ENCODE measurements around the gene FRS3. TPM values are rescaled to one million over a fixed set of nuclear protein-coding genes. Genes with fewer than 3 reads are reported as not detected.

The FRS3 gene
- total RNA-seq, 1 experiment from 2014 or later = 4.3 TPM

GRCh38 chr6:41783106-41783780 is 3.5 kb upstream of the FRS3 start:
- no peak overlapping the region for H3K4me3 ChIP-seq (ENCODE audit: low read depth, low read length)
- H3K27me3 ChIP-seq (replicated peaks; ENCODE audit: control insufficient read depth, insufficient read depth, low read length) = no peaks in the 10 kb centered on the region
- H3K4me1 Mint-ChIP-seq (ENCODE audit: low read depth, unreplicated experiment) = peaks cover 18% of the 10 kb centered on the region
- intact Hi-C loops (cut with micrococcal nuclease; ENCODE audit: unreplicated experiment) = no loop called here
- ChIA-PET POLR2A (no interaction called here), CTCF (interaction anchor here (0.6 kb wide), 1 partner anchor 24 kb away, joined by 3 read pairs; no protein-coding TSS in a partner anchor)
- no TSS peak for BruUV-seq (replicated peaks)
- TF ChIP-seq, protein P1, sequence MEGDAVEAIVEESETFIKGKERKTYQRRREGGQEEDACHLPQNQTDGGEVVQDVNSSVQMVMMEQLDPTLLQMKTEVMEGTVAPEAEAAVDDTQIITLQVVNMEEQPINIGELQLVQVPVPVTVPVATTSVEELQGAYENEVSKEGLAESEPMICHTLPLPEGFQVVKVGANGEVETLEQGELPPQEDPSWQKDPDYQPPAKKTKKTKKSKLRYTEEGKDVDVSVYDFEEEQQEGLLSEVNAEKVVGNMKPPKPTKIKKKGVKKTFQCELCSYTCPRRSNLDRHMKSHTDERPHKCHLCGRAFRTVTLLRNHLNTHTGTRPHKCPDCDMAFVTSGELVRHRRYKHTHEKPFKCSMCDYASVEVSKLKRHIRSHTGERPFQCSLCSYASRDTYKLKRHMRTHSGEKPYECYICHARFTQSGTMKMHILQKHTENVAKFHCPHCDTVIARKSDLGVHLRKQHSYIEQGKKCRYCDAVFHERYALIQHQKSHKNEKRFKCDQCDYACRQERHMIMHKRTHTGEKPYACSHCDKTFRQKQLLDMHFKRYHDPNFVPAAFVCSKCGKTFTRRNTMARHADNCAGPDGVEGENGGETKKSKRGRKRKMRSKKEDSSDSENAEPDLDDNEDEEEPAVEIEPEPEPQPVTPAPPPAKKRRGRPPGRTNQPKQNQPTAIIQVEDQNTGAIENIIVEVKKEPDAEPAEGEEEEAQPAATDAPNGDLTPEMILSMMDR (IDR thresholded peaks at IDR 0.05; ENCODE audit: insufficient read depth in 1 of 2, low read depth in 1 of 2, low read length in 1 of 2, severe bottlenecking in 1 of 2, unreplicated experiment in 1 of 2) = no peak
- no peaks in the 10 kb centered on the region for H3K36me3 ChIP-seq (ENCODE audit: control insufficient read depth, insufficient read depth, low read length)
- H3K4me3 Mint-ChIP-seq (ENCODE audit: unreplicated experiment) = no peak overlapping the region
- no peaks in the 10 kb centered on the region for H3K9me3 Mint-ChIP-seq (ENCODE audit: unreplicated experiment)
- peaks cover 7% of the 10 kb centered on the region; the same call in 1 of the 2 replicates for H3K4me1 ChIP-seq
- no peaks in the 10 kb centered on the region for H3K9me3 ChIP-seq
- DNase-seq = no peak
- H3K36me3 Mint-ChIP-seq (ENCODE audit: insufficient read depth, unreplicated experiment) = peaks cover 23% of the 10 kb centered on the region
- no peaks in the 10 kb centered on the region for H3K27me3 Mint-ChIP-seq (ENCODE audit: insufficient read depth, unreplicated experiment)
- H3K27ac Mint-ChIP-seq (ENCODE audit: unreplicated experiment) = no peak overlapping the region

DNA sequence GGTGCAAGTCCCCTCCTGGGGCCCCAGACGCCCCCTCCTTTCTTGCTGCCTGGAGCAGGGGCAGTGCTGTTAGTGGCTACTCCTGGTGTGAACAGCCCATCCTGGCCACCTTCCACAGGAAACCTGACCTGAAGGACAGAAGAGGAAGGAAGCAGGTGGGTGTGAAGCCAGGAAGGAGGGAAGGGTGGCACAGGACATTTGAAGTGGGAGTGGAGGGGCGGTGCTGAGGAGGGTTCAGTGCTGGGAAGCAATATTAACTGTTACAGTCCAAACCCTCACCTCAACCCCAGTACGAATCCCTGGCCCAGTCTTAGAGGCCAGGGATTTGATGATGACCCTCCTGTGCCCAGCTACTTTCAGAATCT is 1.6 kb upstream of the FRS3 start:
- H3K36me3 ChIP-seq (ENCODE audit: control insufficient read depth, insufficient read depth, low read length) = peaks cover 3% of the 10 kb centered on the region
- TF ChIP-seq, protein P1 (IDR thresholded peaks at IDR 0.05; ENCODE audit: insufficient read depth in 1 of 2, low read depth in 1 of 2, low read length in 1 of 2, severe bottlenecking in 1 of 2, unreplicated experiment in 1 of 2) = no peak
- intact Hi-C loops (cut with micrococcal nuclease; ENCODE audit: unreplicated experiment) = no loop called here
- Mint-ChIP-seq H3K27ac (ENCODE audit: unreplicated experiment) (peak overlapping the region; percentile 63), H3K27me3 (ENCODE audit: insufficient read depth, unreplicated experiment) (no peaks in the 10 kb centered on the region), H3K9me3 (ENCODE audit: unreplicated experiment) (no peaks in the 10 kb centered on the region), H3K4me3 (ENCODE audit: unreplicated experiment) (peak overlapping the region; percentile 88), H3K36me3 (ENCODE audit: insufficient read depth, unreplicated experiment) (peaks cover 6% of the 10 kb centered on the region), H3K4me1 (ENCODE audit: low read depth, unreplicated experiment) (peaks cover 18% of the 10 kb centered on the region)
- ChIA-PET POLR2A (no interaction called here), CTCF (interaction anchor here (0.7 to 1.0 kb wide), 3 partner anchors 47 to 367 kb away, joined by 3 to 6 read pairs (median 5); no protein-coding TSS in a partner anchor)
- no peak for DNase-seq
- no peaks in the 10 kb centered on the region for H3K9me3 ChIP-seq
- H3K4me1 ChIP-seq = peaks cover 7% of the 10 kb centered on the region; the same call in 1 of the 2 replicates
- BruUV-seq (replicated peaks) = TSS peak; percentile 54
- H3K27me3 ChIP-seq (replicated peaks; ENCODE audit: control insufficient read depth, insufficient read depth, low read length) = no peaks in the 10 kb centered on the region
- peak overlapping the region; percentile 82 for H3K4me3 ChIP-seq (ENCODE audit: low read depth, low read length)

DNA sequence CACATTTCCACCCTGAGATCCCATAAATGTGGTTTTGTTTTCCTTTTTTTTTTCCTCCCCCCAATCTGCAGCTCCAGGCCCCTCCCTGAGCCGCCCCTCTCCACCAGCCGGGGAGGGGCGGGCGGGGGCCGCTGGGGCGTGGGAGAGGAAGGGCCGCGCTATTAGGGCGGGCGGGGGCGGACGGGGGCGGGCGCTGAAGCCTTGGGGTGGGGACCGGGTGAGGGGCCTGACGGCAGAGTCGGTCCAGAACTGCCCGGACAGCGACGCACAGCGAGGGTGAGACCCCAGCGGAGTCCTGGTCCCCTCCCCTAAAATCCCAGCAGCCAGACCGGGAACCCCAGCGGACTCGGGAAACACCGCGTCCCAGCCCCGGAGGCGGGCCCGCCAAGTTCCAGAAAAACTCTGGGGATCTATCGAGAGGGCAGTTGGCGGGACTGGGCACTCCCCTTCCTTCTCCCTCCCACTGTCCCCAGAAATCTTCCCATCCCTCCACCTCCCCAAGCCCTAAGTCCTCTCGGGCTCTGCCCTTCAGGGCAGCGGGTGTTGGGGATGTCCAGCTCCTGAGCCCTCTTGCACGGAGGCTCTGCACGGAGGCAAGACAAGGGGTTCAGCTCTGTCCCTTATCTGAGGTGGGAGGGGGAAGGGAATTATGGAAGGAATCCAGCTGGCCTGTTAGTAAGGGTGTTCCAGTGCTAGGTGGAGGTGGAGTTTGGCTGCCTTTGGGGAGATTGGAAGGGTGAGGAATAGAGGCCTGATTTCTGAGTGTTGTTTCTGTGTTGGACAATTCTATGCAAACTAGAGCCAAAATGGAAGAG is 1.1 kb upstream of the FRS3 start, which contains the start of gene PRICKLE4:
Gene PRICKLE4, plus strand, starts transcription at position 232 of the 815 bp plus-strand sequence. CDS start 2,692 bp downstream, outside the sequence.
- peaks cover 6% of the 10 kb centered on the region for H3K36me3 Mint-ChIP-seq (ENCODE audit: insufficient read depth, unreplicated experiment)
- H3K27ac Mint-ChIP-seq (ENCODE audit: unreplicated experiment) = peak within 1 kb of the TSS; percentile 74
- H3K4me1 Mint-ChIP-seq (ENCODE audit: low read depth, unreplicated experiment) = peaks cover 18% of the 10 kb centered on the region
- no peaks in the 10 kb centered on the region for H3K9me3 Mint-ChIP-seq (ENCODE audit: unreplicated experiment)
- Histone ChIP-seq H3K27me3 (replicated peaks; ENCODE audit: control insufficient read depth, insufficient read depth, low read length) (no peaks in the 10 kb centered on the region), H3K9me3 (no peaks in the 10 kb centered on the region), H3K4me1 (0 out of 2 replicates have a peak, but pooled peaks cover 3% of the 10 kb centered on the region), H3K4me3 (ENCODE audit: low read depth, low read length) (peak within 1 kb of the TSS; percentile 82), H3K36me3 (ENCODE audit: control insufficient read depth, insufficient read depth, low read length) (peaks cover 3% of the 10 kb centered on the region)
- TF ChIP-seq, protein P1 (IDR thresholded peaks at IDR 0.05; ENCODE audit: insufficient read depth in 1 of 2, low read depth in 1 of 2, low read length in 1 of 2, severe bottlenecking in 1 of 2, unreplicated experiment in 1 of 2) = no peak
- H3K27me3 Mint-ChIP-seq (ENCODE audit: insufficient read depth, unreplicated experiment) = no peaks in the 10 kb centered on the region
- ChIA-PET POLR2A (no interaction called here), CTCF (interaction anchor here (0.7 to 1.0 kb wide), 2 partner anchors 47 to 263 kb away, joined by 5 to 6 read pairs; no protein-coding TSS in a partner anchor)
- BruUV-seq (replicated peaks) = no TSS peak
- peak within 1 kb of the TSS; percentile 88 for H3K4me3 Mint-ChIP-seq (ENCODE audit: unreplicated experiment)
- intact Hi-C loops (cut with micrococcal nuclease; ENCODE audit: unreplicated experiment) = loop anchor here (1.0 kb wide), 2 partner anchors 156 to 264 kb away; no protein-coding TSS in a partner anchor
- DNase-seq = peak in 1 of 2 experiments; percentile 52
